CD4-positive, alpha-beta T cell treated with Interleukin-17A for 4 hours (primary cell): Measurements from ENCODE around the gene PRKAG2.
A peak's percentile ranks its signal among the peaks of the same experiment; 100 is the strongest.

Source experiments
- DNase-seq: peaks from one replicate; pipeline ENCODE4 v3.0.0-alpha.2; 2020; ENCODE audit warnings: mixed read lengths

PRKAG2 gene

GRCh38 chr7:151719897-151720242 lies 157.0 kb downstream of the PRKAG2 start:
- DNase-seq, result no peak

DNA sequence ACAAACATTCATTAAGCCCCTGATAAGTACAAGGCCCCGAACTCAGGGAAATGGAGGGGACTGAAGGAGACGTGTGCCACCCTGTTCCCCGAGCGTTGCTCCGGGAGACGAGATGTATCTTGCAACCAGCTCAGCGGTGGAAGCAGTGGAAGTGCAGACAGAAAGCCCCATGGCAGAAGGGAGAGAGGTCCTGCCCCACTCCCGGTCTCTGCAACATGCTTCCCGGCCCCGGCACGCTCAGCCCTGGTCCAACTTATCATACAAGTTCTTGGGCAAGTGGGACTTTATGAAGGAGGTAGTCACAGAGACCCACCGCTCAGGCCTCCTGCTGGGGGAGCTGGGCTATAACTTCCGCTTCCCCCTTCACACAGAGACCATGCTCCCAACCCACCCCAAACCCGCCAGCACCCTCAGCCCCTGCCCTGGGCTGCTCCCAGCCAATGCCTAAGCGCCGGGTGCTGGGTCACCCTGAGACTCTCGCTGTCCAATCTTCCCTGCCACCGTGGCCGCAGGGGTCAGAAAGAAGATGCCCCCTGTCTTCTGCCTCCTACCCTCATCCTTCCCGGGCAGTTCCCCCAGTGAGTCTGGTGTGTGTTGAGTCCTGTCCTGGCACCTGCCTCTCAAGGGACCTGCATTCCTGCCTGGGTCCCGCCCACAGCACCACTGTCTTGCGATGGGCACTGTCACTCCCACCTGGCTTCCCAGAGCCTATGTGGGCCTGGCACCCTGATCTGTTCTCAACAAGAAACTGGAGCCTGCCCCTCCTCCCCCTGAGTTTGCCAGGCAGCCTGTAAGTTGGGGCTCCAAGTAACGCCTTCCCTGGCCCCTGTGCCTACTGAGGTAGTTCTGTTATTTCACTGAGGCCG lies 157.7 kb downstream of the PRKAG2 start:
- no peak for DNase-seq

DNA sequence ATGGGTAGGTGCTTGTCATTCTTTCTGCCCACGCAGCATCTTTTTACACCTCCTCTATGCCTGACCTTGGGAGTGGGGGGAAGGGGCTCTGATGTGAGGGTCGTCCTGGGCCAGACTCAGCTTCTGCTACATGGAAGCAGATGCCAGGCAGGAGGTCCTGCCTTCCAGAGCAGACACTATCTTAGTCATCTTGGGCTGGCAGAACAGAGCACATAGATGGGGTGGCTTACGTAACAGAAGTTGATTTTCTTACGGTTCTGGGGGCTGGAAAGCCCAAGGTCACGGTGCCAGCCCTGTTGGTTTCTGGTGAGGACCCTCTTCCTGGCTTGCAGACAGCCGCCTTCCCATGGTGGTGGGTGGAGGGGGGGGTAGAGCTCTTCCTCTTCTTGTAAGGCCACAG lies 159.0 kb downstream of the PRKAG2 start:
- DNase-seq, result no peak

- no peak for DNase-seq
Observed at GRCh38 chr7:151717415-151717814, 159.5 kb downstream of the PRKAG2 start.

- no peak for DNase-seq
Observed at GRCh38 chr7:151716323-151716722, 160.6 kb downstream of the PRKAG2 start.

DNA sequence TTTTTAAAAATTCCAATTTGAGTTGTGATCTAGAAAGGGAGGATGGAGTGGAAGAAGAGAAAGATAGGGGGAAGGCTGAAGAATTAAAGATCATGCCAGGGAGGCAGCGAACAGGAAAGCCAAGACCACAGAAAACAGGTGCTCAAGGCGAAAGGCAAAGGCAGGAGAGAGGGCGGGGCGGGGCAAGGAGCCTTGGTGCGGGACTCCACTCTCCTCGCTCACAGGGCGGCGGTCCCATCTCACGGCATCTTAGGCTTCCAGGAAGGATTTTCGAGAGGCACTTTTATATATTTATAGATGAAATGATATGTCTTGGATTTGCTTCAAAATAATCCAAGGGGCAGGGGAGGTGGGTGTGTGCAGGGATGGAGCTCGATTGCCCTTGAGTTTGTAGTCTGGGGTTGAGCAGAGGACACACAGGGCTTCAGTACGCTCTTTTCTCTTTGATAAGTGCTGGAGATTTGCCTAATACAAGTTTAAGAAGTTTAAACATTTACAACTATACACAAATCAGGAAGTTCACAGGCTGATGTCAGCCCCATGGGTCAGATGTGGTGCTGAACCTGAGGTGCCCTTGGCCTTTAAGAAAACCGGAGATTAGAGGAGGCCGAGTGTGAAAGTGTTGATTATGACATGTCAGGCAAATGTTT lies 161.1 kb downstream of the PRKAG2 start:
- DNase-seq, result no peak

DNA sequence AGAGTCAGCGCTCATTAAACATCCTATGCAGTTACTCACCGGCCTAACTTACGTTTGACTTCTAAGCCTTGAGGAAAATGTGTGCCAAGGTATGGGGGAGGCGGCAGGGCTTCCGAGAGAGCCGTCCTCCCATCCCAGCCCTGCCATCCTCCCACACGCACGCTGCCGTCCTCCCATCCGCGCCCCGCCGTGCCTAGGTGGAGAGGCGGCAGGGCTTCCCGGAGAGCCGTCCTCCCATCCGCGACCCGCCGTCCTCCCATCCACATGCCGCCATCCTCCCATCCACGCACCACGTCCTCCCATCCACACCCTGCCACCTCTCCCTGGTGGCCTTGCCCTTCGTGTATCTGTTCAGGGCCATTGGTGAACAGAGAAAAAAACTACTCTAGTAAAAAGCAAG lies 162.7 kb downstream of the PRKAG2 start:
- no peak for DNase-seq

DNA sequence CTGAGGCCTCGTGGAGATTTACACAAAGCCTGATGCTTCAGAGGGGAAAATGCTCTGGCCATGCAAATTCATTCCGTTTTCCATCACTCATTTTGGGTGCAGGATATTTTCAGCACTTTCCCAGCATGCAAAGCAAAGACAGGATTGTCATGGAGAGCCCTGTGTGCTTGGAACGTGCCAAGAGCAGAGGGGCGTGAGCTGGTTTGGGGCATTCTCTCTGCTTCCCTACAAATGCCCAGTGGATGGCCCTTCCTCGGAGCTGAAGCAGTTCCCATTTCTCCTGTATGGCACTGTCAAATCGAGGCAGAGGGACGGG lies 164.1 kb downstream of the PRKAG2 start:
- no peak for DNase-seq

DNA sequence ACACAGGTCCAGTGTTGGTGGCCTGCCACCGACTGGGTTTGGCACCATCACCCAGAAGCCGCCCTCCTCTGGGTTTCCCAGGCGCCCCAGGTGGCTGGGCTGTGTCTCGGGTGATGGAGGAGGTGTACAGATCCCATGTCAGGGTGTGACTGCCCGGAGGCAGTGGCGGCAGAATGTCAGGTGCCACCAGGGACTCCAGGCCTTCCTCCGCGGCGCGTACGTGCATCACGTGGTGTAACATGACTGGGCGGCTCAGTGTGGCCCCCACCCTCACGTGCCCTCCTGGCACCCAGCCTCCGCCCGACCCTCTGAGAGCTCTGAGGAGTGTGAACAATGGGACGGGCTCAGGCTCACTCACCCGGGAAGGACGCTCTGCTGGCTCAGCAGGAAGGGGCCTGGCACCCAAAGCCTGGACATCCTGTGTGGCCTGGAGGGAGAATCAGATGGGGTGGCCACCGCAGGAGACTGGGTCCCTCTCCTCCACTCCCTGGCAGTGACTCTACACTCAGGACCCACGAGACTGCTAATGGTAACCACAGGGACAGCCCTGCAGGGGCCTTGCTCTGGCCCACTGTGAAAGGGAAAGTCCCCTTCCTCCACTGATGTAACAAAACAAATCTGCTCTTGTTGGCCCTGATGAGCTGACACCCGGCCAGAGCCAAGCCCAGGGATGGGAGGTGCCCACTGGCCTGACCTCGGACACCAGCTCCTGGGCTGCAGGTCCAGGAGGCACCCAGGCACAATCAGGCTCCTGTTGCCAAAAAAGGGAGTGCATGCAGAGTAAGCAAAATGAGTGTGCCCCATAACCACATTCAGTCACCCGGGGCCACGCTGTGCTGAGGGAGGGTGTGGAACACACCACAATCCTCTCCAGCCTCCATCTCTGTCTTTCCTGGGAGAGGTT lies 164.8 kb downstream of the PRKAG2 start:
- DNase-seq, result no peak

DNA sequence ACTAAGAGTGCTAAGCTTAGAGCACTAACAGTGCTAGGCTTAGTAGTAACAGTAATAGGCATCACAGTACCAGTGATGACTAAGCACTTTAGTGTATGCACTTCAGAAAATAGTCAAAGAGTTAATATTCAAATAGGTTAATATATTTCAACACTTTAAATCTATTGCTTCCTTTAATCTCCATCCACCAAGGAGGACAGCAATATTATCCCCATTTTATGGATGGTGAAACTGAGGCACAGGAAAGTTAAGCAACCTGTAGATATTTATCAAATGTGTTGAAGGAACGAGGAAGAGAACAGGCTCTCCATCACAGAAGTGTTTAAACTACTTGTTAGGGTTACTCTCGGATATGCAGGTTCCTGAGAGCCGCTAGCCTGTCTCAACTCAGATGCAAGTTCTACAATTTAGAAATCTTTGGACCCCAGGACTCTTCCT lies 165.5 kb downstream of the PRKAG2 start:
- DNase-seq, result no peak

DNA sequence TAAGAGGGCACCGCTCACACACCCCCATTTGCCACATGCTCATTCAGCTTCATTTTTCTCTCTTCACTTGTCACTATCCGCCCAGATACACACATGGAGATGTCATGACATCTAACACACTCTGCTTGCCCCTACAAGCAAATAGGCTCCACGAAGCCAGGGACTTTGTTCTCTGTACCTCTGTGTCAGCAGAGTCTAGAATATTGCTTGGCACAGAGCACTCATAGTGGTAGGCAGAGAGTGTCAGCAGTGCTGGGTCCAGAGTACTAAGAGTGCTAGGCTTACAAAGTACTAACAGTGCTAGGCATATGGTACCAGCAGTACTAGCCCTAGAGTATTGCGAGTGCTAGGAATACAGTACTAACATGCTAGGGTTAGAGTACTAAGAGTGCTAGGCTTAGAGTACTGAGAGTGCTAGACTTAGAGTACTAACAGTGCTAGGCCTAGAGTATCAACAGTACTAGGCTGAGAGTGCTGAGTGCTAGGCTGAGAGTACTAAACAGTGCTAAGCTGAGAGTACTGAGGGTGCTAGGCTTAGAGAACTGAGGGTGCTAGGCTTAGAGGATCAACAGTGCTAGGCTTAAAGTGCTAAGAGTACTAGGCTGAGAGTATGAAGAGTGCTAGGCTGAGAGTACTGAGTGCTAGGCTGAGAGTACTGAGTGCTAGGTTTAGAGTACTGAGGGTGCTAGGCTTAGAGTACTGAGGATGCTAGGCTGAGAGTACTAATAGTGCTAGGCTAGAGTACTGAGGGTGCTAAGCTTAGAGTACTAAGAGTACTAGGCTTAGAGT lies 166.1 kb downstream of the PRKAG2 start:
- DNase-seq, result no peak

DNA sequence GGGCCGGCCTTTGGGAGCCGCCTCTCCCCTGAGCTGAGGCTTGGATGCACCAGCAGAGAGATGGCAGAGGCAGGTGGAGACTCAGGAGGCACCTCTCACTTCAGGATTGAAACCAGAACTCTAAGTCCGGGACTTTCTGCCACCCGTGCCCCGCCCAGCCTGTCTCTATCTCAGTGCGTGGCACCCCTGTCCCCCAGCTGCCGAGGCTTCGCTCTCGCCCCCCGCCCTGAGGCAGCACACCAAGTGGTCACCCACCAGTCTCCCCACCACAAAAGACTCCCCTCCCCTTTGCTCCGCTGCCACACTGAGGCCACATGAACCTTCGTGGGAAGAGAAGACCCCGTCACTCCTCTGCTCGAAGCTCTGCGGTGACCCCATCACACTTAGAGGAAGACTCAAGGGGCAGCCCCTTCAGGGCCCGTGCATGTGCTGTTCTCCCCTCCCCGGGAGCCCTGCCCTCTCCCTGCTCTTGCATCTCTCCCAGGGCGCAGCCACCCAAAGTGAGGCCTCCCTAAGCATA lies 166.7 kb downstream of the PRKAG2 start:
- DNase-seq, result no peak

- no peak for DNase-seq
Observed at GRCh38 chr7:151709141-151710038, 167.5 kb downstream of the PRKAG2 start.

GRCh38 chr7:151708610-151709009 lies 168.3 kb downstream of the PRKAG2 start:
- no peak for DNase-seq

DNA sequence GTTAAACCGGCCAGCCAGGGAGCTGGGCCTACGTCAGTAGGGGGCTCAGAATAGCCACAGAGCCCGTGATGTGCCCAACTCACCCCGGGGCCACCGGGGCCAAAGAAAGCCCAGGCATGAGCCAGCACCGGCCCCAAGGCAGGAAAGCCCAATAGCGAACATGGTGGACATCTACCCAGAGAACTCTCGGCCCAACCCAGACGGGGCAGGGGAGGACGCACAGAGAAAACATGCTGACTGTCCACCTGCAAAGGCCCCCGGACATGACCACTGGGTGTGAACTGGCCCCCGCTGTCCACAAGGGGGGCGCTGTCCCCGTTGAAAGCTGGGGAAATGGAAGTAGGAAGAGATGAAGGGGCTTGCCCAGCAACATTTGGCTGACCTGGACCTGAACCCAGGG lies 169.2 kb downstream of the PRKAG2 start:
- no peak for DNase-seq

DNA sequence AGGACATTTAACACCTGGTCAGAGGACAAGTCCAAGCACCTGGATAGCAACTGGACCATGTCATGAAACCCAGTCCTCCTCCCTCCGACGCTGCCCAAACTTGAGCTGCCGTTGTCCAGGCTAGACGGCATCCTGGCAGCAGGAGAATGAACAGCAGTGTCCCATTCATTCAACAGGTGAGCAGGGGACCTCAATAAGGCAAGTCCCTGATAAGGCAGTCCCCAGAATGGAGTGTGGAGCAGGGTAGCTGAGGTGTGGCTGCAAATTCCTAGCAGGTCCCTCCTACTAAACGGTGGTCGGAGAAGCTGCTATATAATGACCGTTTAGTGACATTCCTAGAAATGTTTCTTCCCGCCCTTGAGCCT lies 169.8 kb downstream of the PRKAG2 start:
- no peak for DNase-seq

- DNase-seq, result no peak
Observed at GRCh38 chr7:151706277-151707104, 170.4 kb downstream of the PRKAG2 start.

DNA sequence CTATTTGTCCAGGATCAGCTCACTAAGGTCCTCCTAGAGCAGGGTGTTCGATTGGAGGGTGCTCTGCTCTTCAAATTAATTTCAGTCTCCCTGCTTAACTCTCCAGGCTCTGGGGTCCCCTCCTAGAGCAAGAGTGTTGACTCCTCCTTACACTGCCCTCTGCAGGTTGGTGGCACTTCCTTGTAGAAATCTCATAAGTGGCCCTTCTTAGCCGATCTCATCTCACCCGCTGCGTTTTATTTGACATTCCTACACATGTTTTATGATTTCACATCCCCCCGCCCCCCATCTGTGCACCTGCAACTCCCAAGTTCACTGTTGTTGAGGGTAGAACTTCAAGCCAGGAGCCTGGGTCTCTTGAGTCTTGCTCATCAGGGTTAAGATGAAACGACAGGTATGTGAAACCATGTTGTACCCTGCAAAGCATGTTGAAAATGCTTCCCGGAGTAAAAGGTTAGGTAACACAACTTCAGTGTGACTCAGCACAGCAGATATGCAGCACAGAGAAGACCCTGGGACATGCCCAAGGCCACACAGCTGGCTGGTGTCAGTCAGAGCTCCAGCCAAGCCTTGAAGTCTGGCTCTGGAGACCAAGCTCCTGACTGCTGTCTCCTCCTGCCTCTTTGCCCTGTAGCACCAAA lies 171.2 kb downstream of the PRKAG2 start:
- DNase-seq, result peak; percentile 32

DNA sequence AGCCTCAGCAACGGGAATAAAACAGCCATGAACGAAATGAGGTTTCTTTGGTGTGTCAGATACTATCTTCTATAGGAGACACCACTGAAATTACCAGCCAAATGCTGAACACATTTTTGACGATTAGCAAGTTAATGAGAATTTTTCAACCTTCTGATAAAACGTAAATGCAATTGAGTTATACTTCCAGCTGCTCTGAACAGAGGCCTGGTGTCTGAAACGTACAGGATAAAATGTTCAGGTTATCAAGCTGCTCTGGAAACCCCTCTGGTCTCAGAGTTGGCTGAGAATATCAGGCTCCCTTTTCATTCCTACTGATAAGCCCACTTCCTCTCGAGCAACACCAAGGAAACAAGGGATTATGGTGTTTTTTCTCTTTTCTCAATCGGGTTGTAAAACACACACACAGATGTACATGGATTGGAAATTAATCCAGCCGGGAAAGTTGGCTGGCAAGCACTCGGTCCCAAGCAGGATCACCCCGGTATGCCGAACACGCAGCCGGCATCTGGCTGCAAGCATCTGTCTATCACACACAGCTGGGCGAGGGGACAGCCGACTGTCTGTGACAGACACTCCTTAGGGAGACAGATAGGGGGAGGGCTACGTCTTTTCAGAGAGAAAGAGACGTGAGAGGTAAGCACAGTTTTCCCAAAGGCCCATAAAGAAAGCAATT lies 171.8 kb downstream of the PRKAG2 start:
- no peak for DNase-seq
